GM21529 (cell line): ENCODE data around the gene LURAP1L.

ENCODE experiments used
- ATAC-seq: cut with Tn5 transposase; IDR thresholded peaks from one replicate; pipeline ENCODE4 v1.9.1; 2021; ENCODE audit not compliant: unreplicated experiment

The LURAP1L gene

GRCh38 chr9:12776513-12777055 lies 1.8 kb downstream of the LURAP1L start:
- ATAC-seq, result no peak

- ATAC-seq, result no peak
These were observed 2.6 kb downstream of the LURAP1L start for GRCh38 chr9:12777121-12778022.

GRCh38 chr9:12778389-12778788 lies 3.6 kb downstream of the LURAP1L start:
- ATAC-seq, result no peak

- ATAC-seq, result no peak
These were observed 6.5 kb downstream of the LURAP1L start for GRCh38 chr9:12781226-12781733.

- ATAC-seq, result no peak
These were observed 9.1 kb downstream of the LURAP1L start for GRCh38 chr9:12783767-12784460.

- ATAC-seq, result no peak
These were observed 9.8 kb downstream of the LURAP1L start for GRCh38 chr9:12784461-12785259.

GRCh38 chr9:12785260-12785770 lies 10.5 kb downstream of the LURAP1L start:
- ATAC-seq, result no peak

- no peak for ATAC-seq
These were observed 11.1 kb downstream of the LURAP1L start for GRCh38 chr9:12785941-12786340.

GRCh38 chr9:12790001-12790400 lies 15.2 kb downstream of the LURAP1L start:
- no peak for ATAC-seq

- ATAC-seq, result no peak
These were observed 16.1 kb downstream of the LURAP1L start for GRCh38 chr9:12790883-12791282.

GRCh38 chr9:12794101-12794799 lies 19.4 kb downstream of the LURAP1L start:
- ATAC-seq, result no peak

- ATAC-seq, result no peak
These were observed 21.8 kb downstream of the LURAP1L start for GRCh38 chr9:12796601-12797000.

GRCh38 chr9:12797037-12797436 lies 22.2 kb downstream of the LURAP1L start:
- no peak for ATAC-seq

GRCh38 chr9:12798066-12798770 lies 23.4 kb downstream of the LURAP1L start:
- ATAC-seq, result no peak

- ATAC-seq, result no peak
These were observed 26.4 kb downstream of the LURAP1L start for GRCh38 chr9:12801187-12801586.

- no peak for ATAC-seq
These were observed 26.8 kb downstream of the LURAP1L start for GRCh38 chr9:12801663-12802062.

GRCh38 chr9:12802093-12802492 lies 27.3 kb downstream of the LURAP1L start:
- no peak for ATAC-seq

- ATAC-seq, result no peak
These were observed 33.7 kb downstream of the LURAP1L start for GRCh38 chr9:12808569-12808968.

- no peak for ATAC-seq
These were observed 34.9 kb downstream of the LURAP1L start for GRCh38 chr9:12809720-12810119.
